HEK293 (cell line): ENCODE results near the gene LRP5.

ENCODE experiments used
- CTCF ChIA-PET: fragments of 350-600 bp; formaldehyde crosslinking; extraction: SDS; loops from one replicate; lab custom pipeline; 2021; ENCODE audit warnings: antibody characterized with exemption; lab: Yijun Ruan, JAX
- POLR2A ChIA-PET: fragments of 300-600 bp; formaldehyde crosslinking; extraction: SDS; loops from one replicate; lab custom pipeline; 2020; ENCODE audit warnings: antibody characterized with exemption, inconsistent platforms; lab: Yijun Ruan, JAX
- H3K27ac ChIP-seq: fragments of 200-500 bp; sonication (Bioruptor generic); 2 replicates; pipeline ENCODE4 v1.5.1; 2014; ENCODE audit warnings: low read depth, low read length, control low read depth, inconsistent platforms; ENCODE audit errors: extremely low read depth
- H3K36me3 ChIP-seq, 2 experiments: fragments of 200-500 bp in 1 of 2; sonication (Bioruptor generic) in 1 of 2; 1 replicate in 1 of 2; 2 replicates in 1 of 2; pipeline ENCODE4 v1.5.1; 2014 to 2017; ENCODE audit warnings: inconsistent platforms in 2 of 2, low read length in 2 of 2; ENCODE audit not compliant: control insufficient read depth in 2 of 2, insufficient read depth in 1 of 2
- H3K4me1 ChIP-seq: fragments of 200-500 bp; sonication (Bioruptor generic); 2 replicates; pipeline ENCODE4 v1.5.1; 2014; ENCODE audit warnings: mild to moderate bottlenecking, low read length, inconsistent platforms; ENCODE audit not compliant: control insufficient read depth, insufficient read depth
- H3K4me3 ChIP-seq: 2 replicates; pipeline ENCODE4 v1.5.1; 2011; ENCODE audit warnings: low read depth, mild to moderate bottlenecking, control low read depth, low read length, moderate library complexity
- H3K9me3 ChIP-seq: fragments of 200-500 bp; sonication (Bioruptor generic); 2 replicates; pipeline ENCODE4 v1.5.1; 2014; ENCODE audit warnings: low read depth, low read length, inconsistent platforms; ENCODE audit not compliant: control insufficient read depth, insufficient read depth
- GLIS2 ChIP-seq: fragments of 450-650 bp; formaldehyde crosslinking; IDR thresholded peaks from 2 replicates; pipeline ENCODE4 v1.5.1; 2016; ENCODE audit warnings: missing biosample characterization, missing genetic modification characterization
- ZEB2 ChIP-seq: fragments of 450-650 bp; formaldehyde crosslinking; IDR thresholded peaks from 2 replicates; pipeline ENCODE4 v1.5.1; 2016; ENCODE audit warnings: missing biosample characterization, missing genetic modification characterization
- ZFP37 ChIP-seq: fragments of 450-650 bp; formaldehyde crosslinking; IDR thresholded peaks from 2 replicates; pipeline ENCODE4 v1.5.1; 2016; ENCODE audit warnings: missing biosample characterization, missing genetic modification characterization
- ZFP69B ChIP-seq: fragments of 450-650 bp; formaldehyde crosslinking; IDR thresholded peaks from 2 replicates; pipeline ENCODE4 v1.5.1; 2016; ENCODE audit warnings: missing biosample characterization, missing genetic modification characterization
- ZNF148 ChIP-seq: fragments of 450-650 bp; formaldehyde crosslinking; IDR thresholded peaks from 2 replicates; pipeline ENCODE4 v1.5.0; 2017; ENCODE audit warnings: missing biosample characterization, missing genetic modification characterization, borderline replicate concordance
- ZNF184 ChIP-seq: fragments of 450-650 bp; IDR thresholded peaks from 2 replicates; pipeline ENCODE4 v1.5.1; 2018; ENCODE audit warnings: missing biosample characterization, mild to moderate bottlenecking, missing genetic modification characterization
- ZNF211 ChIP-seq: fragments of 450-650 bp; formaldehyde crosslinking; IDR thresholded peaks from 2 replicates; pipeline ENCODE4 v1.5.1; 2016; ENCODE audit warnings: low read depth, missing biosample characterization, missing genetic modification characterization
- ZNF223 ChIP-seq: fragments of 450-650 bp; formaldehyde crosslinking; IDR thresholded peaks from 2 replicates; pipeline ENCODE4 v1.5.1; 2016; ENCODE audit warnings: missing biosample characterization, missing genetic modification characterization
- ZNF239 ChIP-seq: fragments of 450-650 bp; formaldehyde crosslinking; IDR thresholded peaks from 2 replicates; pipeline ENCODE4 v1.5.1; 2016; ENCODE audit warnings: missing biosample characterization, missing genetic modification characterization
- ZNF404 ChIP-seq: fragments of 450-650 bp; formaldehyde crosslinking; IDR thresholded peaks from 2 replicates; pipeline ENCODE4 v1.5.1; 2017; ENCODE audit warnings: missing biosample characterization, missing genetic modification characterization
- ZNF529 ChIP-seq: fragments of 450-650 bp; formaldehyde crosslinking; IDR thresholded peaks from 2 replicates; pipeline ENCODE4 v1.5.1; 2017; ENCODE audit warnings: missing genetic modification characterization, missing biosample characterization; ENCODE audit not compliant: insufficient replicate concordance
- ZNF530 ChIP-seq: fragments of 450-650 bp; formaldehyde crosslinking; IDR thresholded peaks from 2 replicates; pipeline ENCODE4 v1.5.1; 2016; ENCODE audit warnings: low read depth, missing biosample characterization, missing genetic modification characterization
- ZNF555 ChIP-seq: fragments of 450-650 bp; formaldehyde crosslinking; conservative IDR thresholded peaks from 2 replicates; pipeline ENCODE4 v1.5.1; 2017; ENCODE audit warnings: missing biosample characterization, mild to moderate bottlenecking, missing genetic modification characterization, inconsistent platforms
- ZNF610 ChIP-seq: fragments of 450-650 bp; formaldehyde crosslinking; IDR thresholded peaks from 2 replicates; pipeline ENCODE4 v1.5.1; 2016; ENCODE audit warnings: missing biosample characterization, missing genetic modification characterization, borderline replicate concordance
- ZNF629 ChIP-seq: fragments of 450-650 bp; formaldehyde crosslinking; IDR thresholded peaks from 2 replicates; pipeline ENCODE4 v1.5.1; 2017; ENCODE audit warnings: missing biosample characterization, missing genetic modification characterization
- ZNF664 ChIP-seq: fragments of 450-650 bp; formaldehyde crosslinking; IDR thresholded peaks from 2 replicates; pipeline ENCODE4 v1.5.1; 2016; ENCODE audit warnings: missing biosample characterization, missing genetic modification characterization
- ZNF704 ChIP-seq: fragments of 450-650 bp; formaldehyde crosslinking; IDR thresholded peaks from 2 replicates; pipeline ENCODE4 v1.5.1; 2016; ENCODE audit warnings: missing biosample characterization, missing genetic modification characterization
- ZNF747 ChIP-seq: fragments of 450-650 bp; formaldehyde crosslinking; IDR thresholded peaks from 2 replicates; pipeline ENCODE4 v1.5.1; 2016; ENCODE audit warnings: missing biosample characterization, missing genetic modification characterization
- ZNF76 ChIP-seq: fragments of 450-650 bp; formaldehyde crosslinking; IDR thresholded peaks from 2 replicates; pipeline ENCODE4; 2016; ENCODE audit warnings: low read depth, missing biosample characterization, missing genetic modification characterization, borderline replicate concordance
- ZNF768 ChIP-seq: fragments of 450-650 bp; formaldehyde crosslinking; IDR thresholded peaks from 2 replicates; pipeline ENCODE4 v1.5.1; 2018; ENCODE audit warnings: missing biosample characterization, mild to moderate bottlenecking, missing genetic modification characterization
- ZNF776 ChIP-seq: fragments of 450-650 bp; formaldehyde crosslinking; IDR thresholded peaks from 2 replicates; pipeline ENCODE4 v1.5.0; 2017; ENCODE audit warnings: missing biosample characterization, missing genetic modification characterization, borderline replicate concordance
- ZNF777 ChIP-seq: fragments of 450-650 bp; formaldehyde crosslinking; IDR thresholded peaks from 2 replicates; pipeline ENCODE4 v1.5.1; 2017; ENCODE audit warnings: missing biosample characterization, missing genetic modification characterization, borderline replicate concordance
- ZNF791 ChIP-seq: fragments of 450-650 bp; formaldehyde crosslinking; IDR thresholded peaks from 2 replicates; pipeline ENCODE4 v1.5.1; 2016; ENCODE audit warnings: missing biosample characterization, missing genetic modification characterization
- ZSCAN4 ChIP-seq: fragments of 450-650 bp; formaldehyde crosslinking; IDR thresholded peaks from 2 replicates; pipeline ENCODE4 v1.5.1; 2017; ENCODE audit warnings: missing biosample characterization, missing genetic modification characterization

Gene LRP5

GRCh38 chr11:68330700-68331337 is 18.4 kb downstream of the LRP5 start:
- H3K4me1 ChIP-seq: no peaks in the 10 kb centered on the region
- ChIA-PET CTCF (interaction anchor here (0.7 to 1.0 kb wide), 2 partner anchors 34 to 224 kb away, joined by 3 to 5 read pairs; no protein-coding TSS in a partner anchor), POLR2A (no interaction called here)
- no peak overlapping the region for H3K27ac ChIP-seq
- no peaks in the 10 kb centered on the region for H3K9me3 ChIP-seq
- H3K36me3 ChIP-seq: no peaks in the 10 kb centered on the region
- TF ChIP-seq ZNF768 (tag by site-specific recombination): no peak
- peak; percentile 95 for TF ChIP-seq ZNF239 (tag by site-specific recombination)
- no peak overlapping the region for H3K4me3 ChIP-seq

GRCh38 chr11:68331338-68331947 is 19.1 kb downstream of the LRP5 start:
- H3K36me3 ChIP-seq: no peaks in the 10 kb centered on the region
- ChIA-PET POLR2A (no interaction called here), CTCF (interaction anchor here (0.7 to 1.0 kb wide), 2 partner anchors 34 to 223 kb away, joined by 3 to 5 read pairs; no protein-coding TSS in a partner anchor)
- TF ChIP-seq ZNF148: no peak
- peak; percentile 64; the same call in 1 of the 2 replicates for TF ChIP-seq ZSCAN4 (tag by site-specific recombination)
- no peak for TF ChIP-seq ZNF776
- no peak for TF ChIP-seq ZEB2
- 0 out of 2 replicates have a peak, but pooled peaks have one; percentile 8 for TF ChIP-seq GLIS2 (tag by site-specific recombination)
- TF ChIP-seq ZNF530 (tag by site-specific recombination): no peak
- TF ChIP-seq ZNF629 (tag by site-specific recombination): no peak
- H3K4me3 ChIP-seq: no peak overlapping the region
- H3K9me3 ChIP-seq: no peaks in the 10 kb centered on the region
- no peak overlapping the region for H3K27ac ChIP-seq
- H3K4me1 ChIP-seq: no peaks in the 10 kb centered on the region

GRCh38 chr11:68332186-68332585 is 19.8 kb downstream of the LRP5 start:
- no peak overlapping the region for H3K4me3 ChIP-seq
- no peak overlapping the region for H3K27ac ChIP-seq
- H3K4me1 ChIP-seq: no peaks in the 10 kb centered on the region
- ChIA-PET POLR2A (interaction anchor here (1.1 kb wide), 1 partner anchor 10 kb away, joined by 3 read pairs; no protein-coding TSS in a partner anchor), CTCF (interaction anchor here (0.6 kb wide), 1 partner anchor 40 kb away, joined by 3 read pairs; no protein-coding TSS in a partner anchor)
- no peaks in the 10 kb centered on the region for H3K36me3 ChIP-seq
- TF ChIP-seq ZNF404 (tag by site-specific recombination): no peak
- no peak for TF ChIP-seq ZNF184
- TF ChIP-seq ZNF664: no peak
- H3K9me3 ChIP-seq: no peaks in the 10 kb centered on the region

GRCh38 chr11:68333173-68333572 is 20.8 kb downstream of the LRP5 start:
- H3K27ac ChIP-seq: no peak overlapping the region
- CTCF ChIA-PET: interaction anchor here (0.6 to 1.0 kb wide), 3 partner anchors 18 to 1805 kb away, joined by 3 read pairs; no protein-coding TSS in a partner anchor
- no peak overlapping the region for H3K4me3 ChIP-seq
- POLR2A ChIA-PET: interaction anchor here (1.1 kb wide), 1 partner anchor 9 kb away, joined by 3 read pairs; no protein-coding TSS in a partner anchor
- H3K4me1 ChIP-seq: no peaks in the 10 kb centered on the region
- TF ChIP-seq ZNF791 (tag by site-specific recombination): no peak
- no peak for TF ChIP-seq ZNF610 (tag by site-specific recombination)
- TF ChIP-seq ZNF211 (tag by site-specific recombination): no peak
- no peak for TF ChIP-seq ZNF747 (tag by site-specific recombination)
- TF ChIP-seq ZNF704 (tag by site-specific recombination): no peak
- no peak for TF ChIP-seq ZNF76 (tag by site-specific recombination)
- no peak for TF ChIP-seq ZNF555 (tag by site-specific recombination)
- TF ChIP-seq ZFP69B (tag by site-specific recombination): no peak
- TF ChIP-seq ZNF529 (tag by site-specific recombination): no peak
- TF ChIP-seq ZFP37: no peak
- TF ChIP-seq ZNF777: no peak
- no peak for TF ChIP-seq ZNF223 (tag by site-specific recombination)
- H3K9me3 ChIP-seq: no peaks in the 10 kb centered on the region
- H3K36me3 ChIP-seq: no peaks in the 10 kb centered on the region
